Measurements from ENCODE around the gene TUBG1.

DNA sequence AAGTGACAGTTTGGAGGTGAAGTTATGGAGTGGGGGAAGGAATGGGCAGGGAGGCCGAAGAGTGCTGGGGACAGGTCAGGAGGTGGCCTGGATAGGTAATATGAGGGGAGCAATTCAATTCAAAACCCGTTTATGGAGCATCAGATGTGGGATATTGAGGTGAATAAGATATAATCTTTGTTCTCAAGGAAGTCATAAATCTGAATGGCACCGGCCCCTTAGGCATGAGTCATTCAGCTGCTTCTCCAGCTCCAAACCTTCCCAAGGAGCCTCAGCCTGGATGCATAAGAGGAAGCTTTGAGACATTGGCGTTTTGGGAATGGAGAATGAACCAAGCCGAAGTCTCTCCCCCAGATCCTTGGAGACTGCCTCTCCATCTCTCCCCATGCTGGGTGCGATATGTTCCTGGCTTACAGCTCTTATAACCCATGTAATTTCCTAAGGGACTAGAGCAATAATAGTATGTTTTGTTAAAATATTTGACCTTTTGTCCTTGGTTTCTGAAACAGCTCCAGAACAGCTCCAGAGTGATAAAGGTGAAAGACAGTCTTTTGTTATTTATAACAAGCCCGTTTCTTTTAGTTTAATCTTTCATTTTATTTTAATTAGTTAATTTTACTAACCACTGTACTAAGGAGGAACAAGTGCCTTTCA lies 51.3 kb downstream of the TUBG1 start:
- TF ChIP-seq, protein P1, sequence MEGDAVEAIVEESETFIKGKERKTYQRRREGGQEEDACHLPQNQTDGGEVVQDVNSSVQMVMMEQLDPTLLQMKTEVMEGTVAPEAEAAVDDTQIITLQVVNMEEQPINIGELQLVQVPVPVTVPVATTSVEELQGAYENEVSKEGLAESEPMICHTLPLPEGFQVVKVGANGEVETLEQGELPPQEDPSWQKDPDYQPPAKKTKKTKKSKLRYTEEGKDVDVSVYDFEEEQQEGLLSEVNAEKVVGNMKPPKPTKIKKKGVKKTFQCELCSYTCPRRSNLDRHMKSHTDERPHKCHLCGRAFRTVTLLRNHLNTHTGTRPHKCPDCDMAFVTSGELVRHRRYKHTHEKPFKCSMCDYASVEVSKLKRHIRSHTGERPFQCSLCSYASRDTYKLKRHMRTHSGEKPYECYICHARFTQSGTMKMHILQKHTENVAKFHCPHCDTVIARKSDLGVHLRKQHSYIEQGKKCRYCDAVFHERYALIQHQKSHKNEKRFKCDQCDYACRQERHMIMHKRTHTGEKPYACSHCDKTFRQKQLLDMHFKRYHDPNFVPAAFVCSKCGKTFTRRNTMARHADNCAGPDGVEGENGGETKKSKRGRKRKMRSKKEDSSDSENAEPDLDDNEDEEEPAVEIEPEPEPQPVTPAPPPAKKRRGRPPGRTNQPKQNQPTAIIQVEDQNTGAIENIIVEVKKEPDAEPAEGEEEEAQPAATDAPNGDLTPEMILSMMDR (IDR thresholded peaks at IDR 0.05; ENCODE audit: low read length) = no peak
- no peak for TF ChIP-seq EZH2phosphoT487 (IDR thresholded peaks at IDR 0.05; ENCODE audit: low read length)
- no peak for TF ChIP-seq EZH2 (optimal IDR thresholded peaks at IDR 0.05; ENCODE audit: low read depth, low read length)

Measured in MM.1S (cell line).